ENCODE measurements around the gene PLA2G4C. TPM values are rescaled to one million over a fixed set of nuclear protein-coding genes. Genes with fewer than 3 reads are reported as not detected.

Gene PLA2G4C
- total RNA-seq, 8 experiments from 2014 or later = 3.5 to 20.5 (median 8.9) TPM

- in situ Hi-C loops (cut with MboI; ENCODE audit: low pct_unique_long_range_greater_than_20kb in 2 of 9, low sequenced_read_pairs in 9 of 9, unreplicated experiment in 9 of 9) = no loop called here
- 0 to 80% (median 69%) methylated on average over 1 to 3 of the region's 5 CpGs; no CpG with 5 or more reads in 3 of the 10 experiments for WGBS, 10 experiments
- no peak for ATAC-seq (replicated peaks in 6 of 8)
- H3K4me1 ChIP-seq (replicated peaks in 1 of 2) = no peaks in the 10 kb centered on the region
- H3K4me3 ChIP-seq = no peak overlapping the region
- H3K27ac ChIP-seq = no peak overlapping the region
Observed at GRCh38 chr19:48033604-48034003, 77.0 kb downstream of the PLA2G4C start.

GRCh38 chr19:48030073-48030472 is 80.5 kb downstream of the PLA2G4C start:
- Histone ChIP-seq H3K4me3 (no peak overlapping the region), H3K27ac (no peak overlapping the region), H3K4me1 (replicated peaks in 1 of 2) (no peaks in the 10 kb centered on the region)
- WGBS, 10 experiments = 27 to 80% (median 60%) methylated on average over 1 to 5 of the region's 10 CpGs; no CpG with 5 or more reads in 3 of the 10 experiments
- no peak for ATAC-seq (replicated peaks in 6 of 8)
- in situ Hi-C loops (cut with MboI; ENCODE audit: low pct_unique_long_range_greater_than_20kb in 2 of 9, low sequenced_read_pairs in 9 of 9, unreplicated experiment in 9 of 9) = no loop called here

GRCh38 chr19:48029431-48029830 is 81.2 kb downstream of the PLA2G4C start:
- H3K27ac ChIP-seq = no peak overlapping the region
- H3K4me1 ChIP-seq (replicated peaks in 1 of 2) = no peaks in the 10 kb centered on the region
- in situ Hi-C loops (cut with MboI; ENCODE audit: low pct_unique_long_range_greater_than_20kb in 2 of 9, low sequenced_read_pairs in 9 of 9, unreplicated experiment in 9 of 9) = no loop called here
- ATAC-seq (replicated peaks in 6 of 8) = no peak
- 32 to 91% (median 60%) methylated on average over 1 to 7 of the region's 7 CpGs; no CpG with 5 or more reads in 3 of the 10 experiments for WGBS, 10 experiments
- H3K4me3 ChIP-seq = no peak overlapping the region

GRCh38 chr19:48025480-48025879 is 85.1 kb downstream of the PLA2G4C start:
- no peaks in the 10 kb centered on the region for H3K4me1 ChIP-seq (replicated peaks in 1 of 2)
- in situ Hi-C loops (cut with MboI; ENCODE audit: low pct_unique_long_range_greater_than_20kb in 2 of 9, low sequenced_read_pairs in 9 of 9, unreplicated experiment in 9 of 9) = no loop called here
- 0 to 77% (median 21%) methylated on average over 1 to 3 of the region's 3 CpGs; no CpG with 5 or more reads in 5 of the 10 experiments for WGBS, 10 experiments
- no peak for ATAC-seq (replicated peaks in 6 of 8)
- H3K4me3 ChIP-seq = no peak overlapping the region
- H3K27ac ChIP-seq = no peak overlapping the region

GRCh38 chr19:48023518-48023917 is 87.1 kb downstream of the PLA2G4C start:
- in situ Hi-C loops (cut with MboI; ENCODE audit: low pct_unique_long_range_greater_than_20kb in 2 of 9, low sequenced_read_pairs in 9 of 9, unreplicated experiment in 9 of 9) = no loop called here
- 33 to 100% (median 82%) methylated on average over 2 to 3 of the region's 3 CpGs; no CpG with 5 or more reads in 2 of the 10 experiments for WGBS, 10 experiments

GRCh38 chr19:48023011-48023410 is 87.6 kb downstream of the PLA2G4C start:
- WGBS, 10 experiments = 0 to 62% (median 25%) methylated on average over 1 to 2 of the region's 2 CpGs; no CpG with 5 or more reads in 2 of the 10 experiments
- in situ Hi-C loops (cut with MboI; ENCODE audit: low pct_unique_long_range_greater_than_20kb in 2 of 9, low sequenced_read_pairs in 9 of 9, unreplicated experiment in 9 of 9) = no loop called here
- no peak overlapping the region for H3K4me3 ChIP-seq
- no peak overlapping the region for H3K27ac ChIP-seq
- no peak for ATAC-seq (replicated peaks in 6 of 8)
- H3K4me1 ChIP-seq (replicated peaks in 1 of 2) = no peaks in the 10 kb centered on the region

More at GRCh38 chr19:48023518-48023917, 87.1 kb downstream of the PLA2G4C start:
- Histone ChIP-seq H3K4me1 (replicated peaks in 1 of 2) (no peaks in the 10 kb centered on the region), H3K4me3 (no peak overlapping the region), H3K27ac (no peak overlapping the region)
- ATAC-seq (replicated peaks in 6 of 8) = no peak

GRCh38 chr19:48020686-48021085 is 89.9 kb downstream of the PLA2G4C start:
- Histone ChIP-seq H3K27ac (no peak overlapping the region), H3K4me3 (no peak overlapping the region), H3K4me1 (replicated peaks in 1 of 2) (no peaks in the 10 kb centered on the region)
- 0 to 100% (median 100%) methylated on average over 1 to 3 of the region's 3 CpGs; no CpG with 5 or more reads in 5 of the 10 experiments for WGBS, 10 experiments
- no peak for ATAC-seq (replicated peaks in 6 of 8)
- in situ Hi-C loops (cut with MboI; ENCODE audit: low pct_unique_long_range_greater_than_20kb in 2 of 9, low sequenced_read_pairs in 9 of 9, unreplicated experiment in 9 of 9) = no loop called here

GRCh38 chr19:48010932-48011758 is 99.5 kb downstream of the PLA2G4C start:
- H3K4me1 ChIP-seq (replicated peaks in 1 of 2) = no peaks in the 10 kb centered on the region
- 43 to 88% (median 78%) methylated on average over 5 to 11 of the region's 11 CpGs for WGBS, 10 experiments
- no peak for ATAC-seq (replicated peaks in 6 of 8)
- H3K27ac ChIP-seq = no peak overlapping the region
- in situ Hi-C loops (cut with MboI; ENCODE audit: low pct_unique_long_range_greater_than_20kb in 2 of 9, low sequenced_read_pairs in 9 of 9, unreplicated experiment in 9 of 9) = no loop called here
- no peak overlapping the region for H3K4me3 ChIP-seq

GRCh38 chr19:48006762-48007161 is 103.9 kb downstream of the PLA2G4C start:
- no peak for ATAC-seq (replicated peaks in 6 of 8)
- no peaks in the 10 kb centered on the region for H3K4me1 ChIP-seq (replicated peaks in 1 of 2)
- in situ Hi-C loops (cut with MboI; ENCODE audit: low pct_unique_long_range_greater_than_20kb in 2 of 9, low sequenced_read_pairs in 9 of 9, unreplicated experiment in 9 of 9) = no loop called here
- no peak overlapping the region for H3K27ac ChIP-seq
- no peak overlapping the region for H3K4me3 ChIP-seq
- WGBS, 10 experiments = 43 to 97% (median 78%) methylated on average over 2 to 6 of the region's 6 CpGs

- in situ Hi-C loops (cut with MboI; ENCODE audit: low pct_unique_long_range_greater_than_20kb in 2 of 9, low sequenced_read_pairs in 9 of 9, unreplicated experiment in 9 of 9) = no loop called here
- ATAC-seq (replicated peaks in 6 of 8) = no peak
- 0 to 100% (median 87%) methylated on average over 1 to 4 of the region's 6 CpGs; no CpG with 5 or more reads in 5 of the 10 experiments for WGBS, 10 experiments
- no peak overlapping the region for H3K27ac ChIP-seq
- no peaks in the 10 kb centered on the region for H3K4me1 ChIP-seq (replicated peaks in 1 of 2)
- no peak overlapping the region for H3K4me3 ChIP-seq
Observed at GRCh38 chr19:48004236-48004635, 106.4 kb downstream of the PLA2G4C start.

- no peak overlapping the region for H3K4me3 ChIP-seq
- in situ Hi-C loops (cut with MboI; ENCODE audit: low pct_unique_long_range_greater_than_20kb in 2 of 9, low sequenced_read_pairs in 9 of 9, unreplicated experiment in 9 of 9) = no loop called here
- no peak for ATAC-seq (replicated peaks in 6 of 8)
- H3K4me1 ChIP-seq (replicated peaks in 1 of 2) = no peaks in the 10 kb centered on the region
- no peak overlapping the region for H3K27ac ChIP-seq
- whole genome bisulfite sequencing, 10 experiments = 28 to 100% (median 68%) methylated on average over 1 to 4 of the region's 6 CpGs; no CpG with 5 or more reads in 2 of the 10 experiments
Observed at GRCh38 chr19:48000846-48001245, 109.8 kb downstream of the PLA2G4C start.

GRCh38 chr19:47998800-47999199 is 111.8 kb downstream of the PLA2G4C start:
- H3K27ac ChIP-seq = no peak overlapping the region
- 59 to 96% (median 92%) methylated on average over 1 to 6 of the region's 6 CpGs; no CpG with 5 or more reads in 4 of the 10 experiments for WGBS, 10 experiments
- ATAC-seq (replicated peaks in 6 of 8) = no peak
- peaks cover 0 to 10% of the 10 kb centered on the region in 2 donors for H3K4me1 ChIP-seq (replicated peaks in 1 of 2)
- in situ Hi-C loops (cut with MboI; ENCODE audit: low pct_unique_long_range_greater_than_20kb in 2 of 9, low sequenced_read_pairs in 9 of 9, unreplicated experiment in 9 of 9) = no loop called here
- no peak overlapping the region for H3K4me3 ChIP-seq

Data from motor neuron (in vitro differentiated cells).